Trophoblast cell (in vitro differentiated cells and primary cell): Measurements from ENCODE around the gene PTPRT.
A peak's percentile ranks its signal among the peaks of the same experiment; 100 is the strongest.

Source experiments
- DNase-seq, 2 donors: peaks; one replicate each; pipeline ENCODE4 v3.0.0-alpha.2; 2016
- H2AFZ ChIP-seq: 2 replicates; pipeline ENCODE4 v1.6.1; 2013; ENCODE audit warnings: low read length, moderate library complexity, mild to moderate bottlenecking; ENCODE audit not compliant: insufficient read depth, poor library complexity
- H2AK5ac ChIP-seq: 2 replicates; pipeline ENCODE4 v1.6.1; 2013; ENCODE audit warnings: mild to moderate bottlenecking, low read length
- H2BK120ac ChIP-seq: 2 replicates; pipeline ENCODE4 v1.6.1; 2013; ENCODE audit warnings: low read length, mild to moderate bottlenecking, moderate library complexity; ENCODE audit not compliant: insufficient read depth, poor library complexity
- H2BK12ac ChIP-seq: 2 replicates; pipeline ENCODE4 v1.6.1; 2013; ENCODE audit warnings: mild to moderate bottlenecking, low read length, moderate library complexity
- H2BK5ac ChIP-seq: 2 replicates; pipeline ENCODE4 v1.6.1; 2013; ENCODE audit warnings: low read length, low read depth, moderate library complexity, mild to moderate bottlenecking; ENCODE audit not compliant: poor library complexity
- H3K14ac ChIP-seq: 2 replicates; pipeline ENCODE4 v1.6.1; 2013; ENCODE audit warnings: mild to moderate bottlenecking, low read length
- H3K18ac ChIP-seq: 2 replicates; pipeline ENCODE4 v1.6.1; 2013; ENCODE audit warnings: mild to moderate bottlenecking, low read length
- H3K23ac ChIP-seq: 2 replicates; pipeline ENCODE4 v1.6.1; 2013; ENCODE audit warnings: low read length
- H3K27ac ChIP-seq: 2 replicates; pipeline ENCODE4 v1.5.1; 2013; ENCODE audit warnings: low read depth, mild to moderate bottlenecking, inconsistent platforms, low read length, moderate library complexity
- H3K27me3 ChIP-seq: 2 replicates; pipeline ENCODE4 v1.6.1; 2013; ENCODE audit warnings: inconsistent platforms, mild to moderate bottlenecking, low read length, moderate library complexity; ENCODE audit not compliant: insufficient read depth
- H3K36me3 ChIP-seq, 2 experiments: 1 replicate in 1 of 2; 2 replicates in 1 of 2; pipeline ENCODE4 v1.6.1; 2013; ENCODE audit warnings: low read length in 2 of 2, mild to moderate bottlenecking in 2 of 2, moderate library complexity in 1 of 2; ENCODE audit not compliant: insufficient read depth in 2 of 2, control insufficient read depth in 1 of 2
- H3K4ac ChIP-seq: 2 replicates; pipeline ENCODE4 v1.6.1; 2013; ENCODE audit warnings: low read depth, mild to moderate bottlenecking, low read length, moderate library complexity
- H3K4me1 ChIP-seq, 2 experiments: 1 replicate in 1 of 2; 2 replicates in 1 of 2; pipeline ENCODE4 v1.6.1; 2013; ENCODE audit warnings: low read length in 2 of 2, mild to moderate bottlenecking in 2 of 2, moderate library complexity in 1 of 2; ENCODE audit not compliant: insufficient read depth in 2 of 2, control insufficient read depth in 1 of 2
- H3K4me2 ChIP-seq: 2 replicates; pipeline ENCODE4 v1.6.1; 2013; ENCODE audit warnings: inconsistent platforms, mild to moderate bottlenecking, low read length, moderate library complexity
- H3K4me3 ChIP-seq: 2 replicates; pipeline ENCODE4 v1.5.1; 2013; ENCODE audit warnings: mild to moderate bottlenecking, low read depth, low read length, inconsistent platforms
- H3K79me1 ChIP-seq: one replicate; pipeline ENCODE4 v1.6.1; 2013; ENCODE audit warnings: low read length
- H3K79me2 ChIP-seq: 2 replicates; pipeline ENCODE4 v1.6.1; 2013; ENCODE audit warnings: low read length, mild to moderate bottlenecking; ENCODE audit not compliant: control insufficient read depth, insufficient read depth, poor library complexity
- H3K9ac ChIP-seq: 2 replicates; pipeline ENCODE4 v1.6.1; 2013; ENCODE audit warnings: mild to moderate bottlenecking, low read length
- H3K9me3 ChIP-seq: 2 replicates; pipeline ENCODE4 v1.6.1; 2013; ENCODE audit warnings: low read depth, mild to moderate bottlenecking, control low read depth, inconsistent platforms, low read length; ENCODE audit not compliant: insufficient read depth
- H4K12ac ChIP-seq: 2 replicates; pipeline ENCODE4 v1.6.1; 2013; ENCODE audit warnings: low read depth, mild to moderate bottlenecking, low read length, moderate library complexity
- H4K8ac ChIP-seq: 2 replicates; pipeline ENCODE4 v1.6.1; 2013; ENCODE audit warnings: low read depth, mild to moderate bottlenecking, low read length, moderate library complexity
- H4K91ac ChIP-seq: one replicate; pipeline ENCODE4 v1.6.1; 2013; ENCODE audit warnings: low read depth, mild to moderate bottlenecking, low read length, moderate library complexity
- WGBS: extraction: QIAGEN DNeasy Blood & Tissue Kit; methylation state at CpG from one replicate; pipeline ENCODE4 v1.1.7; 2013; ENCODE audit warnings: missing lambda C conversion rate; ENCODE audit not compliant: insufficient read length, insufficient coverage; ENCODE audit errors: extremely low coverage; 5-methylcytosine and 5-hydroxymethylcytosine counted together

PTPRT gene

GRCh38 chr20:43170771-43171170, 18.9 kb downstream of the PTPRT start:
- Histone ChIP-seq H3K9ac (no peak overlapping the region), H3K14ac (no peak overlapping the region), H3K27ac (no peak overlapping the region), H2AK5ac (no peak overlapping the region), H3K4me2 (no peak overlapping the region), H3K4ac (no peak overlapping the region), H3K23ac (no peak overlapping the region), H4K8ac (no peak overlapping the region), H3K27me3 (no peaks in the 10 kb centered on the region), H4K91ac (no peak overlapping the region), H2BK5ac (no peak overlapping the region), H2AFZ (no peak overlapping the region), H3K4me1 (no peaks in the 10 kb centered on the region), H3K18ac (no peak overlapping the region), H4K12ac (no peak overlapping the region), H3K9me3 (no peaks in the 10 kb centered on the region), H2BK12ac (no peak overlapping the region), H2BK120ac (no peak overlapping the region), H3K36me3 (no peaks in the 10 kb centered on the region), H3K79me1 (no peaks in the 10 kb centered on the region), H3K79me2 (no peaks in the 10 kb centered on the region), H3K4me3 (no peak overlapping the region)
- WGBS: no CpG with 5 or more reads among the region's 4 CpGs
- peak; percentile 30 to 73 for DNase-seq

- Histone ChIP-seq H3K79me1 (no peaks in the 10 kb centered on the region), H3K4me2 (no peak overlapping the region), H3K79me2 (no peaks in the 10 kb centered on the region), H3K4me1 (no peaks in the 10 kb centered on the region), H3K27ac (no peak overlapping the region), H3K9ac (no peak overlapping the region), H2BK12ac (no peak overlapping the region), H3K18ac (no peak overlapping the region), H3K27me3 (no peaks in the 10 kb centered on the region), H3K36me3 (no peaks in the 10 kb centered on the region), H2BK120ac (no peak overlapping the region), H2AFZ (no peak overlapping the region), H2BK5ac (no peak overlapping the region), H3K9me3 (no peaks in the 10 kb centered on the region), H4K8ac (no peak overlapping the region), H2AK5ac (no peak overlapping the region), H3K23ac (no peak overlapping the region), H3K4me3 (no peak overlapping the region), H3K14ac (no peak overlapping the region), H4K12ac (no peak overlapping the region), H4K91ac (no peak overlapping the region), H3K4ac (no peak overlapping the region)
- DNase-seq: no peak
Observed at GRCh38 chr20:43167615-43168014, 22.1 kb downstream of the PTPRT start.

GRCh38 chr20:43167021-43167420, 22.7 kb downstream of the PTPRT start:
- no peak overlapping the region for H3K18ac ChIP-seq
- no peak overlapping the region for H3K4me3 ChIP-seq
- H2BK12ac ChIP-seq: no peak overlapping the region
- H3K23ac ChIP-seq: no peak overlapping the region
- H2BK5ac ChIP-seq: no peak overlapping the region
- H3K4ac ChIP-seq: no peak overlapping the region
- no peak overlapping the region for H4K91ac ChIP-seq
- no peak overlapping the region for H3K14ac ChIP-seq
- H2BK120ac ChIP-seq: no peak overlapping the region
- no peaks in the 10 kb centered on the region for H3K9me3 ChIP-seq
- no peak overlapping the region for H2AK5ac ChIP-seq
- no peak overlapping the region for H4K8ac ChIP-seq
- no peak overlapping the region for H3K9ac ChIP-seq
- no peak overlapping the region for H3K4me2 ChIP-seq
- DNase-seq: no peak
- no CpG with 5 or more reads among the region's 1 CpG for whole genome bisulfite sequencing
- no peak overlapping the region for H3K27ac ChIP-seq
- H3K27me3 ChIP-seq: no peaks in the 10 kb centered on the region
- no peaks in the 10 kb centered on the region for H3K4me1 ChIP-seq
- no peak overlapping the region for H4K12ac ChIP-seq
- no peak overlapping the region for H2AFZ ChIP-seq
- no peaks in the 10 kb centered on the region for H3K79me1 ChIP-seq
- H3K79me2 ChIP-seq: no peaks in the 10 kb centered on the region
- H3K36me3 ChIP-seq: no peaks in the 10 kb centered on the region

GRCh38 chr20:43165611-43166010, 24.1 kb downstream of the PTPRT start:
- Histone ChIP-seq H2AK5ac (no peak overlapping the region), H3K4me1 (no peaks in the 10 kb centered on the region), H4K91ac (no peak overlapping the region), H2BK5ac (no peak overlapping the region), H3K4me2 (no peak overlapping the region), H3K9me3 (no peaks in the 10 kb centered on the region), H2BK120ac (no peak overlapping the region), H4K12ac (no peak overlapping the region), H3K27me3 (no peaks in the 10 kb centered on the region), H3K9ac (no peak overlapping the region), H3K79me1 (no peaks in the 10 kb centered on the region), H3K36me3 (no peaks in the 10 kb centered on the region), H4K8ac (no peak overlapping the region), H3K23ac (no peak overlapping the region), H3K4ac (no peak overlapping the region), H3K27ac (no peak overlapping the region), H3K79me2 (no peaks in the 10 kb centered on the region), H2BK12ac (no peak overlapping the region), H3K14ac (no peak overlapping the region), H3K4me3 (no peak overlapping the region), H3K18ac (no peak overlapping the region), H2AFZ (no peak overlapping the region)
- DNase-seq: no peak
- no CpG with 5 or more reads among the region's 6 CpGs for WGBS
